ENCODE results near the gene SMARCA4. TPM values are rescaled to one million over a fixed set of nuclear protein-coding genes. Genes with fewer than 3 reads are reported as not detected.

Gene SMARCA4
- total and polyA plus RNA-seq, 7 donors: 22.5 to 73.9 (median 39.1) TPM

GRCh38 chr19:11025445-11025844 lies 64.6 kb downstream of the SMARCA4 start:
- Histone ChIP-seq H3K4me3 (no peak overlapping the region), H3K27me3 (no peaks in the 10 kb centered on the region), H3K36me3 (peaks cover 46 to 100% (median 76%) of the 10 kb centered on the region in 4 donors), H3K27ac (no peak overlapping the region), H3K9me3 (no peaks in the 10 kb centered on the region), H3K4me1 (no peaks in the 10 kb centered on the region)
- WGBS, 2 donors: 95 to 96% methylated on average over 18 of the region's 18 CpGs
- no peak for DNase-seq
- no peak for TF ChIP-seq POLR2A (IDR thresholded peaks at IDR 0.05)
- no peak for TF ChIP-seq POLR2AphosphoS5 (IDR thresholded peaks at IDR 0.05)
- no peak for TF ChIP-seq EP300 (IDR thresholded peaks at IDR 0.05)
- TF ChIP-seq, protein P1, sequence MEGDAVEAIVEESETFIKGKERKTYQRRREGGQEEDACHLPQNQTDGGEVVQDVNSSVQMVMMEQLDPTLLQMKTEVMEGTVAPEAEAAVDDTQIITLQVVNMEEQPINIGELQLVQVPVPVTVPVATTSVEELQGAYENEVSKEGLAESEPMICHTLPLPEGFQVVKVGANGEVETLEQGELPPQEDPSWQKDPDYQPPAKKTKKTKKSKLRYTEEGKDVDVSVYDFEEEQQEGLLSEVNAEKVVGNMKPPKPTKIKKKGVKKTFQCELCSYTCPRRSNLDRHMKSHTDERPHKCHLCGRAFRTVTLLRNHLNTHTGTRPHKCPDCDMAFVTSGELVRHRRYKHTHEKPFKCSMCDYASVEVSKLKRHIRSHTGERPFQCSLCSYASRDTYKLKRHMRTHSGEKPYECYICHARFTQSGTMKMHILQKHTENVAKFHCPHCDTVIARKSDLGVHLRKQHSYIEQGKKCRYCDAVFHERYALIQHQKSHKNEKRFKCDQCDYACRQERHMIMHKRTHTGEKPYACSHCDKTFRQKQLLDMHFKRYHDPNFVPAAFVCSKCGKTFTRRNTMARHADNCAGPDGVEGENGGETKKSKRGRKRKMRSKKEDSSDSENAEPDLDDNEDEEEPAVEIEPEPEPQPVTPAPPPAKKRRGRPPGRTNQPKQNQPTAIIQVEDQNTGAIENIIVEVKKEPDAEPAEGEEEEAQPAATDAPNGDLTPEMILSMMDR (IDR thresholded peaks at IDR 0.05): no peak
- intact Hi-C loops (cut with DNase I): no loop called here

GRCh38 chr19:11025997-11026396 lies 65.2 kb downstream of the SMARCA4 start:
- Histone ChIP-seq H3K4me3 (no peak overlapping the region), H3K36me3 (peaks cover 47 to 100% (median 79%) of the 10 kb centered on the region in 4 donors), H3K4me1 (no peaks in the 10 kb centered on the region), H3K27ac (no peak overlapping the region), H3K27me3 (no peaks in the 10 kb centered on the region), H3K9me3 (no peaks in the 10 kb centered on the region)
- WGBS, 2 donors: 92 to 95% methylated on average over 16 of the region's 16 CpGs
- no peak for TF ChIP-seq EP300 (IDR thresholded peaks at IDR 0.05)
- TF ChIP-seq, protein P1 (IDR thresholded peaks at IDR 0.05): no peak
- TF ChIP-seq POLR2A (IDR thresholded peaks at IDR 0.05): no peak
- TF ChIP-seq POLR2AphosphoS5 (IDR thresholded peaks at IDR 0.05): no peak
- DNase-seq: no peak
- intact Hi-C loops (cut with DNase I): no loop called here

GRCh38 chr19:11027381-11027780 lies 66.6 kb downstream of the SMARCA4 start:
- H3K4me3 ChIP-seq: no peak overlapping the region
- no peaks in the 10 kb centered on the region for H3K27me3 ChIP-seq
- intact Hi-C loops (cut with DNase I): no loop called here
- DNase-seq: no peak
- TF ChIP-seq POLR2A (IDR thresholded peaks at IDR 0.05) (no peak), POLR2AphosphoS5 (IDR thresholded peaks at IDR 0.05) (no peak)
- WGBS, 2 donors: 94 to 96% methylated on average over 14 of the region's 14 CpGs
- H3K36me3 ChIP-seq: peaks cover 39 to 100% (median 76%) of the 10 kb centered on the region in 4 donors
- no peaks in the 10 kb centered on the region for H3K4me1 ChIP-seq
- no peaks in the 10 kb centered on the region for H3K9me3 ChIP-seq
- no peak overlapping the region for H3K27ac ChIP-seq

DNA sequence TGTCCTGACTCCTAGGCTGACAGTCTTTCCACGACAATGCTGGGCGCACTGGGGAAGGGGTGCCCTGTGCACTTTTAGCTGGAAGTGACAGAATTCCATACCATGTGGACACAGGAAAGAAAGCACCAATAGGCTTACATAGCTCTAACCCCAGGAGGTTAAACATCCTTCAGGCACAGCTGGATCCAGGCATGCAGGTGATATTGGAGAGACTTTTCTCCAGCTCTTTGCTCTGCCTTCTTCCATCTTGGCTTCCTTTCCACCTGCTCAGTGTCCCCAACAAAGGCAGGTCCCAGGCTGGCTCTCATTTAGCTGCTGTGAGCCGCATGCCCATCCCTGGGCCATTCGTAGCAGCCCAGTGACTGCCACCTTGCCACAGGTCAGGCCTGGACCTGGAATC lies 67.3 kb downstream of the SMARCA4 start:
- no peaks in the 10 kb centered on the region for H3K9me3 ChIP-seq
- TF ChIP-seq POLR2A (IDR thresholded peaks at IDR 0.05) (no peak), EP300 (IDR thresholded peaks at IDR 0.05) (no peak), POLR2AphosphoS5 (IDR thresholded peaks at IDR 0.05) (no peak)
- TF ChIP-seq, protein P1 (IDR thresholded peaks at IDR 0.05): no peak
- no peaks in the 10 kb centered on the region for H3K4me1 ChIP-seq
- intact Hi-C loops (cut with DNase I): no loop called here
- no peak for DNase-seq
- no peaks in the 10 kb centered on the region for H3K27me3 ChIP-seq
- 96 to 97% methylated on average over 4 of the region's 4 CpGs for WGBS, 2 donors
- H3K27ac ChIP-seq: no peak overlapping the region
- peaks cover 35 to 100% (median 73%) of the 10 kb centered on the region in 4 donors for H3K36me3 ChIP-seq
- H3K4me3 ChIP-seq: no peak overlapping the region

GRCh38 chr19:11031421-11032070 lies 70.7 kb downstream of the SMARCA4 start:
- Histone ChIP-seq H3K9me3 (no peaks in the 10 kb centered on the region), H3K4me1 (peaks cover 0 to 15% (median 9%) of the 10 kb centered on the region in 4 donors), H3K27me3 (no peaks in the 10 kb centered on the region), H3K4me3 (no peak overlapping the region), H3K27ac (no peak overlapping the region), H3K36me3 (peaks cover 38 to 98% (median 74%) of the 10 kb centered on the region in 4 donors)
- 95 to 96% methylated on average over 21 of the region's 21 CpGs for WGBS, 2 donors
- intact Hi-C loops (cut with DNase I): loop anchor here (10.0 kb wide), 1 partner anchor 87 kb away; no protein-coding TSS in a partner anchor
- DNase-seq: no peak
- TF ChIP-seq POLR2AphosphoS5 (IDR thresholded peaks at IDR 0.05): no peak
- no peak for TF ChIP-seq POLR2A (IDR thresholded peaks at IDR 0.05)
- TF ChIP-seq, protein P1 (IDR thresholded peaks at IDR 0.05): no peak
- no peak for TF ChIP-seq EP300 (IDR thresholded peaks at IDR 0.05)
